Urothelium cell line (cell line): ENCODE data around the gene PGGHG.
"Not testable (repeated sequence)": the region's sequence is repeated elsewhere in the genome, so short reads cannot be mapped to it uniquely, and the experiment has no call there.

Experiments
- DNase-seq: peaks from one replicate; pipeline ENCODE4 v3.0.0; 2011; ENCODE audit warnings: low spot score, mixed read lengths
- FAIRE-seq: peaks from 2 replicates; lab custom pipeline; 2011; peaks lifted over from hg19 to GRCh38; lab: Jason Lieb, UNC

The PGGHG gene

DNA sequence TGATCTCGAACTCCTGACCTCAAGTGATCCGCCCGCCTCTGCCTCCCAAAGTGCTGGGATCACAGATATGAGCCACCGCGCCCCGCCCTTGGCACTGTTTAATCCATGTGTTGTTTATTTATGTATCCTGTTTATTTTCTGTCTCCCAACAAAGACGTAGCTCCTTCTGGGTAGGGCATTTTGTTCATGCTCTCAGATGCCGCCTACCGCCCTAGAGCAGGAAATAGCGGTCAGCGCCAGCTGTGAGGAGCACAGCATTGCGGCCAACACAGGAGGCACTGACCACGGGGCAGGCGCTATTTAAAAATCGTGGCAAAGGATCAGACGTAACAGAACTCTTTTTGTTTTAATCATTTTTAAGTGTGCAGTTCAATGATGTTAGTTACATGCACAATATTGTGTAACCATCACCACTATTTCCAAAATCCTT, 20.2 kb upstream of the PGGHG start:
- not testable (repeated sequence) for DNase-seq, FAIRE-seq

DNA sequence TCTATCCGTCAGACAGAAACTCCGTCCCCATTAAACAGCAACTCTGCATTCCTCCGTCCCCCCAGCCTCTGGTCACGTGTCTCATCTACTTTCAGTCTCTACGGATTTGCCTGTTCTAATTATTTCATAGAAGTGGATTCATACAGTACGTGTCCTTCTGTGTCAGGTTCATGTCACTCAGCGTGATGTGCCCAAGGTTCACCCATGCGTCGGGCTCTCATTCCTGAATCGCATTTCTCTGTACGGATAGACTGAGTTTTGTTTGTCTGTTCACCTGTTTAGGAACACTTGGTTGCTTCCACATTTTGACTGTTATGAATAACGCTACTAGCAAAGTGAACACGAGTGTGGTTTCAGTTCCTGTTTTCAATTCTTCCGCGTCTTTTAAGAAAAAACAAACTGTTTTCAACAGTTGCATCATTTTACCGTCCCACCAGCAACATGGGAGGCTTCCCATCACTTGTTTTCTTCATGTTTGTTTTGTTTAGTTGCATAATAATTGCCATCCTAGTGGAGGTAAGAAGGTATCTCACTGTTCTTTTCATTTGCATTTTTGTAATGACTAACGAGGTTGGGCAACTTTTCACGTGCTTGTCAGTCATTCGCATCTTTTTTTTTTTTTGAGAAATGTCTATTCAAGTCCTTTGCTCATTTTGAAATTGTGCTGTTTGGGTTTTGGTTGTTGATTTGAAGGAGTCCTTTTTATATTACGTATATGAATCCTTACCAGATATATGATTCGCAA, 19.6 kb upstream of the PGGHG start:
- FAIRE-seq: no peak
- DNase-seq: no peak

DNA sequence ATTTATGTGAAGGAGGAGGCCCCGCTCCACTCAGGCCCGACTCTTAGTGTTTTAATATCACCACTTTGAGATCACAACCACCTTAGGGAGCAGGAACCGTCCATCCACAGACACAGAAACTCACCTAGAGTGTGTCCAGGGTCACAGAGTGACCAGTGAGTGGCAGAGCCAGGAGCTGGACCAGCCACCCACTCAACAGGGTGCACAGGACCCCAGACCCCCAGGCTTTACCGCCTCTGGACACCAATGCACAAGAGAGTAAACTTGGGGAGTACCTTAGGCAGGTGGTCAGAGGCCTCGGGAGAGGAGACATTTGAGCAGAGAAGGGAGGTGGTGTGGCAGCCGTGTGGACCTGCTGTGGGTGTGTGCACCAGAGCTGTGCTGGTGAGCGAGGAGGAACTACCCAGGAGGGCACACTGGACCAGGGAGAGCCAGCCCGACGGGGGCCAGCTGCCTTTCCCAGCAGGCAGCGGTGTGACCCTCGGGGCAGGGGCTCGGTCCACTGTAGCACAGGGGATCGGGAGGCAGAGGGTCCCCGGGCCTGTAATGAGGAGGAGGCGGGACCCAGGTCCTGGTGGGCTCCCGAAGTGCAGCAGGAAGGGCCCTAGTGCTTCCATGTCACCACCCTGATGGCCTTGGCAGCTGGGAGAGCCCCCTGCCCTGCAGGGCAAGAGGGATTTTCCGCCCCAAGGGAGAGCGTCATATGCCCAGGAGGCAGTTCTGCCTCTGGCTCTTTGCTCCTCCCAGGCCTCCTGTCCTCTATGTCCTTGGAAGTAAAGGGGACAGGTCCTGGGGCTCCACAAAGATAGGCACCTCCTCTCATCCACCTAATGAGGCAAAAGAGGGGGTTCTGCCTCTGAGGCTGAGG, 18.2 kb upstream of the PGGHG start:
- FAIRE-seq (no peak), DNase-seq (no peak)

DNA sequence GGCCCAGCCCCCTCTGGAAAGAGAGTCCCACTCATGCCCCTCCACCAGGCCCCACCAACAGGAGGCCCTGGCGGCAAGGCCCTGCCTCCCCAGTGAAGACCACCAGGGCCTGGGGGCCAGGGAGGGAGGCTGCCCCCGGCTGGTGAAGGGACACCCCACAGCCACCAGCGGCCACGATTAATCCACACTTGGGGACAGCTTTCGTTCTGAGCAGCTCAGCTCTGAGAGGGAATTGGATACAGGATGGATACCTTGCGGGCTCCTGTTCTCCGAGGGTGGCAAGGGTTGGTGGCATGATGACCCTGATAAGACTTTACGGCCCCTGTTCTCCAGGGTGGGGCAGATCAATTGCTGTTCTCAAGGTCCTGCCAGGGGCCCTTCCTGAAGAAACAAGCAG, 17.6 kb upstream of the PGGHG start:
- FAIRE-seq (no peak), DNase-seq (no peak)

DNA sequence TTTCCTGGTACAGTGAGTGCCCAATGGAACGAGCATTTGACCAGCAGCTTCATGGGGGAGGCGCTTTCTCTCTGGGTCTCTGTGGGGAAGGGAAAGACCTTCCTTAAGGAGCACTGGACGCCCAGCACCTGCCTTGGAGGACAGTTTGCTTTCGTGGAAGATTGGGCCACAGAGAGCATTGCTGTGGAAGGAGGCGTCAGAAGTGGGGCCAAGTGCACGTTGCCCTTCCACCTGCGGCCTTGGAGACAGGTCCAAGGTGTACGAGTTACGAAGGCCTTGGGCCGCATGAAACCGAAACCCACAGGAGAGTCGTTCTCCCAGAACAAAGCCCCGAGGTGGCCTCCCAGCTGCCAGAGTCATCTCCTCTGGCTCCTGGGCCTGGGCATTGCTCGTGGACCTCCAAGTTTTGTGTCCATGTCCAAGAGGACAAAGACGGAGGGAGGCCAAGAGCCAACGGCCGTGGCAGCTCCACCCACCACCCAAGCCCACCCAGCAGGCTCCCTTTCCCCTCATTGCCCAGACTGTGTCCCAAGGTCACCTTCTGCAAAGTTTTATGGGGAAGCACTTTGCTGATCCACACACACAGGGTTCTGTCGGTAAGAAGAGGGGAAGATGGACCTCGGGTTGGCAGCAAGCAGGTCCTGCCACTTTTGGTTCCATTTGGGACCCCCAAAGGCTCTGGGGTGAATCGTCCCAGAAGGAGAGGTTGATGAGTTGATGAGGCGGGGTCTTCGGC, 16.6 kb upstream of the PGGHG start:
- FAIRE-seq: no peak

DNA sequence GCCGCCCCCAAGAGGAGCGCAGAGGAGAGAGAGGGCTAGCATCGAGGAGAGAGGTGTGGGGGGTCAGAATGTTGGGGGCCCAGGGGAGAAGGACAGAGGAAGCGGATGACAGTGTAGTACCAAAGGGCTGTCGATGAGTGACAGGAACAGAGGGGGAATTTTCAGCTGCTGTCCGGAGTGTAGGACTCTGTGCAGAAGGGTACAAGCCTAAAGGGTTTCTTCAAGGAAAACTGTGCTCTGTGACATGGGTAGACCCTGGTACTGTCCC, 16.1 kb upstream of the PGGHG start:
- DNase-seq (no peak), FAIRE-seq (no peak)

More for the DNA sequence above, 16.6 kb upstream of the PGGHG start:
- no peak for DNase-seq

DNA sequence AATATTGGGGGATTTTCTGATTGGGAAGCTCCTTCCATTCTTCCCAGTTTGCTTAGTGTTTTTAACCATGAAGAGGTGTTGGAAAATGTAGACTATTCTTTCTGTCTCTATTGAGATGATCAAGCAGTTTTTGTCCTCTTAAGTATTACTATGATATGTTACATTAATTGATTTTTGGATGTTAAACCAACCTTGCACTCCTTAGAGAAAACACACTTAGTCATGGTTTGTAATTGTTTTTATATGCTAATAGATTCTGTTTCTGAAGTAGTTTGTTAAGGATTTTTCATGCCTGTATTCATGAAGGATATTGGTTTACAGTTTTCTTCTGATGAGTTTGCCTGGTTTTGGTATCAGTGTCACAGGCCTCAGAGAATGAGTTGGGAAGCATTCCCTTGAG, 12.7 kb upstream of the PGGHG start:
- FAIRE-seq: no peak
- DNase-seq: no peak

DNA sequence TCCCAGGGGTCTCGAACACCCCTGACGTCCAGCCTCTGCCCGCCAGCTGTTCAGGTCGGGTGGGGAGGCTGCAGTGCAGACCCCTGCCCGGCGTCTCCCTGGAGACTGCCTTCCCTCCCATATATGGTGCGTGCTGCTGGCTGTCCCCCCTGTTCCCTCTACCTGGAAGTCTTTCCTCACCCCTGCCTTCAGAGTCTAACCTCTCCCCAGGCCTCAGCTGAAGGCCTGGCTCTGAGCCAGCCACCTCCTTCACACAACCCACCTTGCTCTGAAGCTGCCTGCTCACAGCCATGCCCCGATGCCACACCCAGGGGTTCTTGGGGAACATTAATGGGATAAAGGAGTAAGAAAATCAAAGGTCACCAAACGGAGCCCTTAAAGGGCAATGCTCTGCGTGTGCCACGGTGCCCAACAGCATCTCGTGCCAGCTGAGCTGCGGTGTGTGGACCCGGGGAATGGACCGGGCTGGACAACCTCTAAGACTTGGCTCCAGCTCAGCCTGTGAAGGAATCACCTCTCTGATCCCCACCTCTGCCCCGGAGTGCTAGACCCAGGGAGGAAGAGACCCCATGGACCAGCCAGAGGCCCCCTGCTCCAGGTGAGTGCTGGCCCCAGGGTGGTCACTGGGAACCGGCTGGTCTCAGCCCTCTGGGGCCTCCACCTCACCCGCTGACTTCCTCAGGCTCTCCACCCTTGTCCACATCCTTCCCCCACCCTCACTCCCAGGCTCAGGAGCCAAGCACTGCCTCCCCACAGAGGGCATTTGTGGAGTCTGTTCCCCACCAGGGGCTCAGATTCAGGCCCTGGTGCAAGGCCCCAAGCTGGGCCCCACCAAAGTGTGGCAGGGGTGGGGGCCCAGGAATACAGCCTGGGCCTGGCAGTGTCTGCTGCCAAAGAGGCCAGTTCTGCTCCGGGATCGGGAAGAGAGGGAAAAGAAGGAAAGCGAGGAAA, 10.7 kb upstream of the PGGHG start, which contains the start of gene NLRP6:
NLRP6 (plus strand) TSS at position 407 of the 951 bp plus-strand sequence; CDS start at position 570, 163 bp downstream.
- no peak for DNase-seq
- FAIRE-seq: no peak

DNA sequence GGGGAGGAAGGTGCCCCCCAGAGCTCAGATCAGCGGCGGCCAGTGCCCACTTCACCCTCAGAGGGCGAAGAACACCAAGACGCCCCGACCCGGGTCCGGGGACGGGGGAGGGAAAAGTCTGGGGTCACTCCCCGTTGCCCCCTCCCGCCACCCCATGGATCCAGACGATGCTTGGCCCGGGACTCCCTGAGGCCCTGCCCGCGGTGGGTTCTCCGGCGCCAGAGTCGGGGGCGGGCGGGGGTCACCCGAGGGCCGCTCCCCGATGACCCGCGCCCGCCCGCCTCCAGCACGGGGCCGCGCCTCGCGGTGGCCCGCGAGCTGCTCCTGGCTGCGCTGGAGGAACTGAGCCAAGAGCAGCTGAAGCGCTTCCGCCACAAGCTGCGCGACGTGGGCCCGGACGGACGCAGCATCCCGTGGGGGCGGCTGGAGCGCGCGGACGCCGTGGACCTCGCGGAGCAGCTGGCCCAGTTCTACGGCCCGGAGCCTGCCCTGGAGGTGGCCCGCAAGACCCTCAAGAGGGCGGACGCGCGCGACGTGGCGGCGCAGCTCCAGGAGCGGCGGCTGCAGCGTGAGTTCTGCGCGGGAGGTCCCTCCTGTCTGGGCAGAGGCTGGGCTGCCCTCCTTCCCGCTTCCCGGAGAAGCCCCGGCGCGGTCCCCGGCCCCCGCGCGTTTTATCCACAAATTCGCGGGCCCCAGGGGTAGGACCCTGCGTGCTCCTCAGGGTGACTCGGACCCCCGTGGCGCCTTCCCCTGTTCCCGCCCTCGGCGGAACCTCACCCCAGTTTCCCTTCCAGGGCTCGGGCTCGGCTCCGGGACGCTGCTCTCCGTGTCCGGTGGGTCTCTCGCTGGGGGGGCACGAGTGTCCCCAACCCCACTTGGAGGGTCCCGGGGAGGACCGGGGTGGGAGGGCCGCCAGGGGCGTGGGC, 9.6 kb upstream of the PGGHG start:
- DNase-seq (no peak), FAIRE-seq (no peak)

DNA sequence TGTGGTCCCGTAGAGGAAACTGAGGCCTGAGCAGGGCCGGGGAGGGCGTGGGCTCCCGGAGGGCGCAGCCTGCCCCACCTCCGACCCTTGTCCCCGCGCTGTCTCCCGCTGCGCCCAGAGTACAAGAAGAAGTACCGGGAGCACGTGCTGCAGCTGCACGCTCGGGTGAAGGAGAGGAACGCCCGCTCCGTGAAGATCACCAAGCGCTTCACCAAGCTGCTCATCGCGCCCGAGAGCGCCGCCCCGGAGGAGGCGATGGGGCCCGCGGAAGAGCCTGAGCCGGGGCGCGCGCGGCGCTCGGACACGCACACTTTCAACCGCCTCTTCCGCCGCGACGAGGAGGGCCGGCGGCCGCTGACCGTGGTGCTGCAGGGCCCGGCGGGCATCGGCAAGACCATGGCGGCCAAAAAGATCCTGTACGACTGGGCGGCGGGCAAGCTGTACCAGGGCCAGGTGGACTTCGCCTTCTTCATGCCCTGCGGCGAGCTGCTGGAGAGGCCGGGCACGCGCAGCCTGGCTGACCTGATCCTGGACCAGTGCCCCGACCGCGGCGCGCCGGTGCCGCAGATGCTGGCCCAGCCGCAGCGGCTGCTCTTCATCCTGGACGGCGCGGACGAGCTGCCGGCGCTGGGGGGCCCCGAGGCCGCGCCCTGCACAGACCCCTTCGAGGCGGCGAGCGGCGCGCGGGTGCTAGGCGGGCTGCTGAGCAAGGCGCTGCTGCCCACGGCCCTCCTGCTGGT, 8.8 kb upstream of the PGGHG start:
- DNase-seq (no peak), FAIRE-seq (no peak)

DNA sequence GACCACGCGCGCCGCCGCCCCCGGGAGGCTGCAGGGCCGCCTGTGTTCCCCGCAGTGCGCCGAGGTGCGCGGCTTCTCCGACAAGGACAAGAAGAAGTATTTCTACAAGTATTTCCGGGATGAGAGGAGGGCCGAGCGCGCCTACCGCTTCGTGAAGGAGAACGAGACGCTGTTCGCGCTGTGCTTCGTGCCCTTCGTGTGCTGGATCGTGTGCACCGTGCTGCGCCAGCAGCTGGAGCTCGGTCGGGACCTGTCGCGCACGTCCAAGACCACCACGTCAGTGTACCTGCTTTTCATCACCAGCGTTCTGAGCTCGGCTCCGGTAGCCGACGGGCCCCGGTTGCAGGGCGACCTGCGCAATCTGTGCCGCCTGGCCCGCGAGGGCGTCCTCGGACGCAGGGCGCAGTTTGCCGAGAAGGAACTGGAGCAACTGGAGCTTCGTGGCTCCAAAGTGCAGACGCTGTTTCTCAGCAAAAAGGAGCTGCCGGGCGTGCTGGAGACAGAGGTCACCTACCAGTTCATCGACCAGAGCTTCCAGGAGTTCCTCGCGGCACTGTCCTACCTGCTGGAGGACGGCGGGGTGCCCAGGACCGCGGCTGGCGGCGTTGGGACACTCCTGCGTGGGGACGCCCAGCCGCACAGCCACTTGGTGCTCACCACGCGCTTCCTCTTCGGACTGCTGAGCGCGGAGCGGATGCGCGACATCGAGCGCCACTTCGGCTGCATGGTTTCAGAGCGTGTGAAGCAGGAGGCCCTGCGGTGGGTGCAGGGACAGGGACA, 8.0 kb upstream of the PGGHG start:
- FAIRE-seq (no peak), DNase-seq (no peak)

DNA sequence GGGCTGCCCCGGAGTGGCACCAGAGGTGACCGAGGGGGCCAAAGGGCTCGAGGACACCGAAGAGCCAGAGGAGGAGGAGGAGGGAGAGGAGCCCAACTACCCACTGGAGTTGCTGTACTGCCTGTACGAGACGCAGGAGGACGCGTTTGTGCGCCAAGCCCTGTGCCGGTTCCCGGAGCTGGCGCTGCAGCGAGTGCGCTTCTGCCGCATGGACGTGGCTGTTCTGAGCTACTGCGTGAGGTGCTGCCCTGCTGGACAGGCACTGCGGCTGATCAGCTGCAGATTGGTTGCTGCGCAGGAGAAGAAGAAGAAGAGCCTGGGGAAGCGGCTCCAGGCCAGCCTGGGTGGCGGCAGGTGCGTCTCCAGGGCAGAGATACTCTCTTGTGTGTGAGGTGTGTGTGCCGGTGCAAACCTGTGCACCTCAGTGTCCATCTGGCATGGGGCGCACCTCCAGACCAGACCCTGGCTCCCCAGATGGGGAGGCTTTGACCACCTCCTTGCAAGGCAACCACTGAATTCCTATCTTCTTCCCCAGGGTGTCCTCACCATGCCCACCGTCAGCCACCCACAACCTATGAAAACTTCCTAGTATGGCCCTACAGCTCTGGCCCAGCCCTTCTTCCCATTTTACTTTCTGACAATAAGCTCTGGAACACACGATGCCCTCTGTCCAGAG, 7.3 kb upstream of the PGGHG start:
- no peak for DNase-seq
- no peak for FAIRE-seq

DNA sequence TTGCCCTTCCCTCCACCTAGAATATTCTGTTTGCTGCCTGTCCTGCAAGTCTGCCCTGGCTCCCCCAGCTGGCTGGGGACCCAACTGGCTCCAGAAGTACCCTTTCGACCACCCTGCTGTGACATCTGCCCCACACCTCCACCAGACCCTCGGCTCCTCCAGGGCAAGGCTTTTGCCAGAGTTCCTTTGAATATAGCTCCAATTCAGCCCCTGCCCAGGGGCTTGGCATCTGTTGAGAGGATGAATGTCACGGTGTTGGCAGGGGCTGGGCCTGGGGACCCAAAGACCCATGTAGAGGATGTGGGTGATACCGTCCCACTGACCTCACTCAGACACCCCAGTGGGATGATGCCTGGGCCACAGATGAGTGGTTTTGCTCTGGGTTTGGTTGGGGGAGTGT, 6.8 kb upstream of the PGGHG start:
- FAIRE-seq (no peak), DNase-seq (no peak)

DNA sequence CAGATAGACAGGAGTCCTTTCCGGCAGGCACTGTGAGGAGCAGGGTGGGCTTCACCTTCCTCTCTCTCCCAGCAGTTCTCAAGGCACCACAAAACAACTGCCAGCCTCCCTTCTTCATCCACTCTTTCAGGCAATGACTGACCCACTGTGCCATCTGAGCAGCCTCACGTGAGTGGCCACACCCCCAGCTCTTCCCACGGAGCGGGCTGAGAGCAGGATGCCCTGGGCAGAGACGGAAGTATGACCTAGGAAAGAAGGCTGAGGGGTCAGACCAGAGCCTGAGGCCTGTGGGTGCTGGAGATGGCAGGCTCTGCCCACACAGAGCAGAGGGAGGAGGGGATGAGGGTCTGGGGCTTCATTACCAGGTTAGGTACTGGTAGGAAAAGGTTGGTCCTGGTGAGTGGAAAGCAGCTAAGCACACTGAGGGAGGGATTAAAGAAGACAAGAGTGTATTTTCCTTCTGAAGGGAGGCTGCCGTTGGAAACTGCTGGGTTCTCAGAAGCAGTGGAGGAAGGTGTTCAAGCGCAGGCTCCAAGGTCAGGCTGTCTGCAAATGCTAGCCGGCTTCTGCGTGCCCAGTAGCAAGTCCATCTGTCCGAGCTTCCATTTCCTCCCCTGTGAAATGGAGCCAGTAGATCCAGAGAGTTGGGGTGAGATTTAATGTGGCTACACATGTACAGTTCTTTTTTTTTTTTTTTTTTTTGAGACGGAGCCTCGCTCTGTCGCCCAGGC, 6.1 kb upstream of the PGGHG start:
- DNase-seq (no peak), FAIRE-seq (no peak)

DNA sequence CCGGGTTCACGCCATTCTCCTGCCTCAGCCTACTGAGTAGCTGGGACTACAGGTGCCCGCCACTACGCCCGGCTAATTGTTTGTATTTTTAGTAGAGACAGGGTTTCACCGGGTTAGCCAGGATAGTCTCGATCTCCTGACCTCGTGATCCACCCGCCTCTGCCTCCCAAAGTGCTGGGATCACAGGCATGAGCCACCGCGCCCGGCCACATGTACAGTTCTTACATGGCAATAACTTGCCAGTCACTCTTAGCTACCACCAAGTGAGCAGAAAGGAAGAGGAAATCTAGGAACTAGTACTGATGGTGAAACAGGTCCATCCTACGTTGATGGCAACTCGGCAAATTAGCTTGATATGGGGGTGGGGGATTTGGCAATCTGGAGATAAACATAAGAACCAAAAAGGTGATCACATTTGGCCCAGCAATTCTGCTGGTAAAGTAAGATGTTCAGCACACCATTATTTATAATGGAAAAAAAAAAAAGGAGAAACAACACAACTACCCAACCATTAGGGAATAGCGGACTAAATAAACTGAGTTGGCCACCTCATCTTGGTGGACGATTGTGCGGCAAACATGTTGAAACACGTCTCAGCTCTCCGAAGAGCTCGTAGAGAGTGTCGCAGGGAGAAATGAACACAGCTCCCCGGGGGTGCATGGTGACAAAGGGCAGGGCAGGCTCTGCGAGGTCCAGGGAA, 5.4 kb upstream of the PGGHG start:
- DNase-seq: no peak
- no peak for FAIRE-seq
